ENCODE data around the gene OTOF.

OTOF gene

DNA sequence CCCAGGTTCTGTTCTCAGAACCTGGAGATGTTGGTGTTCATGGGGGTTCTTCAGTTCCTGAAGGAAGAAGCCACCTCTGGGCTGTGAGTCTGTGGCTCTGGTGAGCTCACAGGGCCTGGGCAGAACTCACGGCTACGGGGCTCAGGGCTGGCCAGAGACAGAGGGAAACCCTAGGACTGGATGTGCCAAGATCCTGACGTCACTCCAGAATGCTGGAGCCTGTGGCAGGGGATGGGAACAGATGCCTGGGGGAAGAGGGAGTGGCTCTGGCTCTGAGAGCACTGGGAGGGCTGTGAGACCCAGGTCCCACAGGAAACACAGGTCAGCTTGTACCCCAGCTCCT, at the start of gene OTOF:
OTOF (minus strand) TSS at position 214 of the 343 bp plus-strand sequence.
- in situ Hi-C loops (cut with MboI; ENCODE audit: low sequenced_read_pairs), result no loop called here

DNA sequence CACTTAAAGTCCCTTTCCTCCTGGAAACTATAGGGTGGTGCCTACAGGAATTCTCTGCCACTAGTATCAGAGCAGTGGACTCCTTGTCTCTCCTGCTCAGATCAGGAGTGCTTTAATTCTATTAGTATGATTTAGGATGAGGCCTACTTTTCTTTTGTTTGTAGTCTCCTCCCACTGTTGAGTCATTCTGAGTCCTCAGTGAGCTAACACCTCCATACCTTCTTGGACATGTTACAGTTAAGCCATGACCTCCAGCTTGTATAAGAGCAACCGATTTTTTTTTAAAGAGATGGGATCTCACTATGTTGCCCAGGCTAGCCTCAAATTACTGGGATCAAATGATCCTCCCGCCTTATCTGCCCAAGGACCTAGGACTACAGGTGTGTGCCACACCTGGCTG, 48.7 kb upstream of the OTOF start:
- in situ Hi-C loops (cut with MboI; ENCODE audit: low sequenced_read_pairs), result no loop called here

DNA sequence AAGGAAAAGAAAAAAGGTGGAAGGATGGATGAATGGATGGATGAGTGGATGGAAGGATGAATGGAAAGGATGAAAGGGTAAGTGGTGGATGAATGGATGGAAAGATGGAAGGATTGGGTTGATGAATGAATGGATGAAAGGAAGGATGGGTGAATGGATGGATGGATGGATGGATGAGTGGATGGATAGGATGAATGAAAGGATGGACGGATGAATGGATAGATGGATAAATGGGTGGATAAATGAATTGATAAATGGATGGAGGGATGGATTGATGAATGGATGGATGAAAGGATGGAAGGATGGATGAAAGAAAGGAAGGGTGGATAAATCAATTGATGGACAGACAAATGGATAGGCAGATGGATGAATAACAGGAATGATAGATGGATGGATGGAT, 48.2 kb upstream of the OTOF start:
- in situ Hi-C loops (cut with MboI; ENCODE audit: low sequenced_read_pairs), result no loop called here

DNA sequence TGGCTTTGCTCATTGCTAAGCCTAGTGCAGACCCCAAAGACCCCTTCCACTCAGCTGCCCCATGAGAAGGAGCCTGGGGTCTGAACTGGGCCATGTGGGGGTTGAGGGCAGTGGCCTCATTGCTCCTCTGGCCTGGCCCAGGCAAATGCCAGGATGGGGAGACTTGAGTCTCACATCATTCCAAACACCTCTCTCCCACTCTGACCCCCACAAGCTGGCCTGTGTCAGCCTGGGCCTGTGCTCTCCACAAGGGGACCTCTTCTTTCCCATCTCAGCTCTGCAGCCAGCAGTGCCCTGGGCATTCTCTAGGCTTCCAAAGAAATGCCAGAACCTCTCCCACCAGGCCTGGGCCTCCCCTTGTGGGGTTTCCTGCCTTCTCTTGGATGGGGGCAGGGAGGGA, 45.8 kb upstream of the OTOF start:
- in situ Hi-C loops (cut with MboI; ENCODE audit: low sequenced_read_pairs), result no loop called here

DNA sequence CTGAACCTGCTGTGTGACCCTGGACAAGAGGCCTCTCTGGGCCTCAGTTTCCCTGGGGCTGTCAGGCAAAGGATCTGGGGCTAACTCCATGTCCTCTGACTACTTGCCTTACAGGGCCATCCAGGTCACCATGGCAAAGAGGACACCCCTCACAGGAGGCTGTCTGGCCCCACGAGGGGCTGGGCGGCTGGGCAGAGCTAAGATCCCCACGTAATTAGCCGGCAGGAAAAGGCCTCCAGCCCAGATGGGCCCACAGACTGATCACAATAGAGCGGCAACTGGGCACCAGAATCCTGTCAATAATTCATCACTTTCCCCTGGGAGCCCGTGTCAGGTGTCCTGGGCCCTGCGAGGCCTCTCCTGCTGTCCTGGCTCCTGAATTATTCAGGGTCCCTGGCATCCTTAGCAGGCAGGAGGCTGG, 44.8 kb upstream of the OTOF start:
- in situ Hi-C loops (cut with MboI; ENCODE audit: low sequenced_read_pairs), result no loop called here

DNA sequence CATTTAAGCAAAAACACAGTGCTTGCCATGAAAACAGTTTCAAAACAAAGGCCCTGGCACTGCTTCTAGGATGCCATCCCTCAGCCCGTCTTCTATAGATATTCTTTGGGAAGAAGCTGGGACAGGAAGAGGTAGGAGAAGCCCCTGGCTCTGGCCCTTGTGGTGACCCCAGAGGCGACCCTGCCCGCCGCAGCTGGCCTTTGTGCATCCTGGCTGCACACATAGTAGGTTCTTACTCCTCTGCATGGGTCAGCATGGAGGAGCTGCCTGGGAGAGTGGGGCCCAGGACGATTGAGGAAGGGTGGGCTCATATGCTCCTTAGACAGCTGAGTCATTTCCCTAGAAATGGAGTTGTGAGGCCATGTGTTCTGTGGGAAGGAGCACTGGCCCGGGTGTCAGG, 44.4 kb upstream of the OTOF start:
- in situ Hi-C loops (cut with MboI; ENCODE audit: low sequenced_read_pairs), result no loop called here

DNA sequence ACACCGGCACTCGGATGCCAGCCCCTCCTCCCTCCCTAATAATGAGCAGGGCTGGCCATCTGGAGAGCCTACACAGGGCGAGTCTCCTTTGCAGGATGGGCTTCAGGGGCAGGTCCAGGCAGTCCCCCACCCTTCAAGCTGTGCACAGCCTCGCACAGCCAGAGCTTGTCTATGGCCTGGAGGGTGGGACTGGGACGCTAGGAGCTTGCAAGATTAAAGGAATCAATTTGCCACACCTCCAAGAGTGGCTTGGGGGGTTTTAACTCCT, 43.9 kb upstream of the OTOF start:
- in situ Hi-C loops (cut with MboI; ENCODE audit: low sequenced_read_pairs), result no loop called here

DNA sequence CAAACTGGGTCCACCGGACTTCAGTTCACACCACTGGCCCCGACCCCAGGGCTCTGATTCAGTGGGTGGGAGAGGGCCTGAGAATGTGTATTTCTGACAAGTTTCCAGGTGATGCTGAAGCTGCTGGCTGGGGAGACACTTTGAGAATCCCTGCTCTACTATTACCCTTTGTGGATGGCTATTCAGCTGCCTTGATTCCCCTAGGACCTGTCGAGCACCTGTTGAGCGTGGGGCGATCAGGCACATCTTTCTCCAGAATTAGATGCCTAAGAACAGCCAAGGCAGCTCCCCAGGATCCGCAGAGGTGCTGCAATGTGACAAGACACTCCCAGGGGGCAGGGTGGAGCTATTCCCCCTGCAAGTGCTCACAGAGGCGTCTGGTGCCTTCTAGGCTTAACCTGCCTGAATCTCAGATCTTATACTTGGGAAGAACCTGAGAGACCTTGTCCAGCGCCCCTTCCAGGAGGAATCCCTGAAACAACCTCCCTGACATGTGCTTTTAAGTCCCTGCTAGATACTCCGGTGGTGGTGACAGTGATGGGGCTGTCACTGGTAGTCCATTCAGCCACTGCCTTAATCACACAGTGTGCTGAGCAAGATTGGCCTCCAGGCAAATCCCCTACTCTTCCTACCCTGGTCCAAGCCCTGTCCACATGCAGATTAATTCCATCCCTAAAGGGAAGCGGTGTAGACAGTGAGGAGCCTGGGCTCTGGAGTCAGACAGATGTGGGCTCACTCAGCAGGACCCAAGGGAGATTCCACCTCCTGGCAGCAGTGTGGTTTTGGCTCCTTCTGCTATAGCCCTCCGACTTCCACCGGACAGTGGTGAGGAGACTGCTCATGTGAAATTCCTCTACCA, 43.4 kb upstream of the OTOF start:
- in situ Hi-C loops (cut with MboI; ENCODE audit: low sequenced_read_pairs), result no loop called here

DNA sequence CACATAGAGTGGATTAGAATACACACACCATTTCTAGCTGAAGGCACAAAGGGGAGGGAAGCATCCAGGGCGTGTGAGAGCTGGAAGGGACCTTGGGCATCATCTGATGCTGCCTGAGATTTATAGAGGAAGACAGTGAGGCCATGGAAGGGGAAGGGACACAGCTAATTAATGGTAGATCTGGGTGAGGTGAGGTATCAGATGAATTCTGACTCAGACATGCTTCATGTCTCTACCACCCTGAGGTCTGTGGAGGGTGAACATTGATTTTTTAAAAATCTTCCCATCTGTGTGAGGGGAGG, 42.2 kb upstream of the OTOF start:
- in situ Hi-C loops (cut with MboI; ENCODE audit: low sequenced_read_pairs), result no loop called here

DNA sequence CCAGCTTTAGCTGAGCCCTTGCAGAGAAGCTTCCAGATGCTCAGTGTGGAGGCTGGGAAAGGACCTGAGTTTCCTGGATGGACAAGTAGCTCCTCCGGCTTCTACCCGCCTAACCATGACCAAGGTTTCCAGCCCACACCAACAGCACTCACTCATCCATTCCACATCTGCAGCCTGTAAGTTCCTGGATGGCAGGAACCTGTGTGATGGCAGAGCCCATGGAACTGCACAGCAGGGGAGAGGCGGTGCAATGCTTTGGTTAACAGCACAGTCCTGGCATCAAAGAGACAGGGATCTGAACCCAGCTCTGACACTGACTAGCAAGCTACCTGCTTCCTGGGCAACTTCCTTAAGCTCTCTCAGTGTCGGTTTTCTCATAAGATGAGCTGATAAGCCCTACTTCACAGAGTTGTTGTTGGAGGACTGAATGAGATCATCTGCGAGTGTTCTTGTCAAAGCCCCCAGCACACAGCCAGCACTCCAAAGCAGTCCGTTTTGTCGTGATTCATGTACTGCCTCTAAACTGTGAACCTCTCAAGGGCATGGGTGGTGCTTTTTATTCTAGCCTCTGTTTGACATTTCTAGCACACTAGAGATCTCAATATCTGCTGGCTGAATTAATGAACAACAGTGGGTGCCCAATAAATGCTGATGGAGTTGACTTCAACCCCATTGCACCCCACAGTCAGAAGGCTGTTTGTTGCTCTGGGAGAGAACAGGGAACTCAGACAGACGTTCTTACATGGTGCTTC, 41.6 kb upstream of the OTOF start:
- in situ Hi-C loops (cut with MboI; ENCODE audit: low sequenced_read_pairs), result no loop called here

DNA sequence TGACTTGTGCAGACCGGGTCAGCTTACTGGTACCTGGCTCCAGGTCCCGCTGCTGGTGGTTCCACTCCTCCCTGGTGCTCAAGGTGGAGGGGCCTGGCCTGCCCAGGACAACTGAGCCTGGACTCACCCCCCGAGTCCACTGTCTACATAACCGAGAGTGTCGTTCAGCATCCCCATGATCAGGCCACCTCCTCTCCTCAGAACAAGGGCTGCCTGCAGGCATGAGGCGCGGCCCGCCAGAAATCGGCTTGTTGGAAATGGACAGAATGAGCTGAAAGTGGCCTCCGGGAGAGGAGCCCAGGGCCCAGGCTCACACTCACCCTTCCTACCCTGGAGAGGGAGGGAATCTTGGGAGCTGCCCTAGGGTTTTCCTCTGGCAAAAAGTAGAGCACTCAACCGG, 38.9 kb upstream of the OTOF start:
- in situ Hi-C loops (cut with MboI; ENCODE audit: low sequenced_read_pairs), result no loop called here

DNA sequence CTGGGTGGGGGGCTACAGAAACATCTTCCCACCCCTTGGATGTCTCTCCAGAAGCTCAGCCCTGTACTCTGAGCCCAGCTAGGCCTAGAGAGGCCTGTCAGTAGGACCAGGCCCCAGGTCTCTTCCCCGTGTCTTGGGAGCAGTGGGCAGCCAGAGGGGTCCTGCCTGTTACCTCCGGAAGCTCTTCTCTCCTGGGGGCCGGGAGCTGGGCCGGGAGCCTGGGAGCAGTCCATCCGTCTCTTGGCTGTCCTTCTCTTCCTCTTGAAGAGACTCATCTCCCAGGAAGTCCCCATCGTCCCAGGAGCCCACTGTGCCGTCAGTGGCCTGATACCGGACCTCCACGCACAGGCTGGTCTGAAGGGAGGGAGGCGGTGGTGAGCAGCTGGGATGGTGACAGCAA, 38.3 kb upstream of the OTOF start:
- in situ Hi-C loops (cut with MboI; ENCODE audit: low sequenced_read_pairs), result no loop called here

DNA sequence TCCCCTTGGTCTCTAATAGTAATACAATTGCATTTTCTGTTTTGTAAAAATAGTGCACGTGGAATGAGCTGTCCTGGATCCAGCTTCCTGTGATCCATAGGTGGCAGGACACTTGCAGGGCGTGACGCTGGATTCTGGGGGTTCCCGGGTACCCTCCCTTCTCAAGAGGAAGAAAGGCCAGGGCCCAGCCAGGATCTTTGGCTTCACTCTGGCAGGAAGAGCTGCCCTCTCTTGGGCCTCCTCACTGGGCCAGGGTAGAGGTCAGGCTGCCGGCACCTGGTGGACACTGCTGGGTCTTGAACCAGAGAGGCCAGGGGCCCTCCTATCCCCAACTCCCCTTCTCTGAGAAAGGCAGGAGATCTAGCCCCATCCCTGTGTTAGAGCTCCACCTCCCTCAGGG, 37.8 kb upstream of the OTOF start:
- in situ Hi-C loops (cut with MboI; ENCODE audit: low sequenced_read_pairs), result no loop called here

DNA sequence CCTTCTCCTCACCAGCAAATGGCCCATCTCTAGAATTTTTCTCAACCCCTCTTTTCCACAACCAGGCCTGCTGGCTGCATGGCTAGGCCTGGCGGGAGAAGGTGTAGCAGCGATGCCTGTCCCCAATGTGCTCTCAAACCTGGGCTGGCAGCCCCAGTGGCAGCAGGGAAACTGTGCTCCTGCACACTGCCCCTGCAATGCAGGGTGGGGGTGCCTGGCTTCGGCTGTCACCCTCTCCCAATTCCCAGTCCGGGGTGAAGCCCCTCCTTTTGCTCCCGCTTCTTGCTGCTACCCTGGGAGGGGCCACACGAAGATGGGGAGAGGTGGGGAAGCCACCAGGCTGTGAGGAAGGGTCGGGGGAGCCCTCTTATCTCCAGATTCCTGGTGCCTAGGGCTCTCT, 36.1 kb upstream of the OTOF start:
- in situ Hi-C loops (cut with MboI; ENCODE audit: low sequenced_read_pairs), result no loop called here

DNA sequence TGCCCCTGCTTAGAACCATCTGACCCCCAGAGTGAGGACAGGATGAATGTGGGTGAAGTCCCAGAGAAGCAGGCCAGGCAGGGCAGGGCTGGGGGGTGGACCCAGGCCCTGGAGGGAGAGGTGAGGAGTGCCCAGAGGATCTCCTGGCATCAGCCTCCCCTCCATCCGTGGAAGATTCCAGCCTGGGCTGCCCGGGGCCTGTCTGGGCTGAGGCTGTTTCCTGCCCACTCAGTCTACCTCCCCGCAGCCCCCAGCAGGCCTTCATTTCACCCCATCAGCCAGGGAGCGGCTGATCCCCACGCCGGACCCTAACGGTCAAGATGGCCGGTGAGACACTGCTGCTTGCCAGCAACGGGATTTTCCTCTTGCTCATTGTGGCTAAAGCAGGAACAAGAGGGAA, 35.3 kb upstream of the OTOF start:
- in situ Hi-C loops (cut with MboI; ENCODE audit: low sequenced_read_pairs), result no loop called here

DNA sequence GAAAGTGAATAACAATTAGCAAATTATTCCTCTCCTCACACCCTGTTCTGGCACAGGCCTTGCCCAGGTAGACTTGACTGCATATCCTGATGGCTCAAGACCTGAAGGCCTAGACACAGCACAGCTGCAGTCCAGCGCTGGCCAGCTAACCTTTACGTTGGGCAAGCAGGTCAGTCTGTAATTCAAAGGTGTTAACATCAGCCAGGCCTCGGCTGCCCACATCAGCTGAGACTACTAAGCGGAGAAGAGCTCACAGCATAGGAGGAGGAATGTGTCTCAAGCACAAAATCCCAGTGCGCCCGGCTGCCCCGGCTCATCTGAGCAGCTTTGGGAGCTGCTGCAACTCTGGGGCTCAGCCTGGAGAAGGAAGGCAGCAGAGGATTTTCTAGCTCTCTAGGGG, 33.5 kb upstream of the OTOF start:
- in situ Hi-C loops (cut with MboI; ENCODE audit: low sequenced_read_pairs), result no loop called here

DNA sequence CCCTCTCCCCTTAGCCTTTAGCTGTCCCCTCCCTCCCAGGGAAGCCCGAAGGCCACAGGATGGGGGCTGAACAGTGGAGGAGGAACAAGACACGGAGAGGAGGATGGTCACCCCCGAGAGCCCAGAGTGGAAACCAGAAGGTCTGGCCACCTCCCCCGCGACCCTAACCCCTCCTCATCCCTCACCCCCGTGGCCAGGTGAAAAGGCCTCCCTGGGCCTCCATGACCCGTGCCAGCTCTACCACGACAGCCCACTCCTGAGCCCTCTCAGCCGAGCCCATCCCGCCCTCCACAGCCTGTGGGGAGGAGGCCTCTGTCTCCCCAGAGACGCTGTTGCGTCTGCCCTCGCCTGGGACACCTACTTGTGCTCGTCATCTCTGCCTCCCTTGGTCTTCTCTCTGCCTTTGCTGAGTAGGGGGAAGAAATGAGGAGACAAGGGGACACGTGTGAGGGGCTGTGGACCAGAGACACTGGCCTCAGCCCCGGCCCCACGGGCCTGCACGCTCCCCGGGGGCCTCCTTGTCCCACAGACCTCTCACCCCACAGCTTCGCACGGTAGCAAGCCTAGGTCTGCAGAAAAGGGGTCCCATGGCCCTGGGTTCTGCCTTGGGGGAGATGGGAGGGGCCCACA, 32.5 kb upstream of the OTOF start:
- in situ Hi-C loops (cut with MboI; ENCODE audit: low sequenced_read_pairs), result no loop called here

DNA sequence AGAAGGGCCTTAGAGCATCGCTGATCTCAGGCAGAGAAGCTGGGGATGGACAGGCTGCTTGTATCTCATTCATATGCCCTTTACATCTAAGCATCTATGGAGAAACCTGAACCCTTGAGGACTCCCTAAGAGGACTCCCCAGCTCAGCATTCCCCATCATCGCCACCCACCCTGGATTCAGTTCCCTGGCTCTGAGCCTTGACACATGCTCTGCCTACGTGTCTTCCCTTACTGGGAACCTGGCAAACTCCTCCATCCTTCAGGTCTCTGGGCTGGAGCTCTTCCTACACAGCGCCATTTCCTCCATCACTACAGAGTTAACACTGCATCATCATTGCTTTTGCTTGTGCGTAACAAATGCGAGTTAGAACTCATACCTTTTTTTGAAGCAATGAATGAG, 31.2 kb upstream of the OTOF start:
- in situ Hi-C loops (cut with MboI; ENCODE audit: low sequenced_read_pairs), result no loop called here

DNA sequence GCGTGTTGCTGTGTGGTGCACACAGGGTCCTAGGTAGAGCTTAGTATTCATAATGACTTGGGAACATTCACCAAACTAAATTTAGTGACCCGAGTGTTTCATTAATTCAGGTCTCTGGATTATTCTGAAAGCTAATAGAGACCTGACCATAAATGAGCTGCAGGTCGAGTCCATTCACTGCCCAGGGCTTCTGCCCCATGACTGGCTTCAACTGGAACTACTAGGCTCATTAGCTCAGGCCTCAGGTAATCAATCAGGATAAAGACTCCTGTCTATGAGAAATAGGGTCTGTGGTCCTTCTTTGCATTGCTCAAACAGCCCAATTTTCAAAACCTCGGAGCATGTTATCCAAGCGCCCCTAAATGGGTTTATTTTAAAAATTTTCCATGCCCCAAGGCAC, 30.0 kb upstream of the OTOF start:
- in situ Hi-C loops (cut with MboI; ENCODE audit: low sequenced_read_pairs), result no loop called here

DNA sequence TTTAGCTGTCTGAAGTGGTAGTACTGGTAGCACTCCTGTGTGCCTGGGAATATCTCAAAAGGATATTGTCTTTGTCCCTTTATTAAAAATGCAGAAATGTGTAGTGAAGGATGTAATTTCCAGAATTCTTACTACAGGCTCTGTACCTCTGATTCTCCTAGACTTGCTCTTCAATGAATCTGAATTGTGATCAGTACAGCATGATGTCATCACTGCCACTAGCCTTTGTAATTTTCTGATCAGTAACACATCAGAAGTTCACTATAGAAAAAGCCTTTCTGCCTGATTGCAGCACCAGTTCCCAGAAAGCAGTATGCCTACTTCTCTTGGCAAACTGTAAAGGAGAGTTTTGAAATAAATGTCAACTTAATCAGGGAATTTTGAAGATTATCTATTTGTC, 29.2 kb upstream of the OTOF start:
- in situ Hi-C loops (cut with MboI; ENCODE audit: low sequenced_read_pairs), result no loop called here

DNA sequence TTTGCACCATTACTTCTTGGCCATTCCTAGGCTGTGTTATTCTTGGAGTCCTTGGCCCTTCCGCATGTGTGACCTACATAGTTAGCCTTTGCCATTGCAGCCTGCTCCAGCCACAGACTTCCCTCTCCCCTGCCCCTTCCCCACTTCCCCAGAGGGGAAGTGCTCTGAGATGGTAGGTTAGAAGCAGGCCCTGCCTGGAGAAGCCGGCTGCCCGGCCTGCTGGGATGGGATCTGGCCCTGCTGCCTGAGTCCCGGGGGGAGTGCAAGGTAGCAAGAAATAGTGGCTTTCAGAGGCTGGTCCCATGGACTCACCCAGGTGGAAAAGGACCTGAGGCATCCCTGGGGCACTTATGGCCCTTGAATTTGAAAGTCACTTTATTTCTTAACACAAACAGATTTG, 28.4 kb upstream of the OTOF start:
- in situ Hi-C loops (cut with MboI; ENCODE audit: low sequenced_read_pairs), result no loop called here

DNA sequence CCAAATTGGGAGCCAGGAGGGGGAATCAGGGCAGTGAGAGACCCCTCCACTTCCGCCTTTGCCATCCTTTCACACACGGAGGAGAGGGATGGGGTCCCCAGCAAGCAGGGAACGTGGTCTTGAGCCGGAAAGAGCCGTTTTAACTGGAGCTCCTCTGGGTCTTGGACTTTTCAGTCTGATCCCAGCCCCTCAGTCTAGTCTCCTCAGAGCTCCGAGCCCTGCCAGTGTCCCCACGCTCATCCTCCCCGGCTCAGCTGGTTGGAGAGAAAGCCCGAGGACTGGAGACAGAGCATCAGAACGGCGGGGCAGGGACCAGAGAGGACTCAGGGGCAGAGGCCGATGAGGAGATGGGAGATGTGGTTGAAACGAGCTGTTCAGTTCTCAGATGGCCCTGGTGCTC, 26.1 kb upstream of the OTOF start:
- in situ Hi-C loops (cut with MboI; ENCODE audit: low sequenced_read_pairs), result no loop called here

Measured in HL-60/S4 treated with phorbol 12-myristate 13-acetate at 8.2 ng/mL for 4 days and 3 days (cell line).